DLD1 (cell line): ENCODE data around the gene IGSF9.

Experiments used
- in situ Hi-C: cut with HindIII; loops from 2 replicates; pipeline ENCODE4 v1.10.0; 2017; ENCODE audit warnings: low sequenced_read_pairs

Gene IGSF9

GRCh38 chr1:159877695-159878444 is 67.5 kb downstream of the IGSF9 start:
- in situ Hi-C loops = loop anchor here (25.0 kb wide), 2 partner anchors 266 to 666 kb away; partner anchors contain the start of gene ACKR1
